IPS-NIHi11 (cell line): ENCODE results near the gene AJM1.

Experiments used
- DNase-seq: peaks from one replicate; pipeline ENCODE4 v3.0.0; 2012; ENCODE audit warnings: mixed read lengths, low spot score

Gene AJM1

DNA sequence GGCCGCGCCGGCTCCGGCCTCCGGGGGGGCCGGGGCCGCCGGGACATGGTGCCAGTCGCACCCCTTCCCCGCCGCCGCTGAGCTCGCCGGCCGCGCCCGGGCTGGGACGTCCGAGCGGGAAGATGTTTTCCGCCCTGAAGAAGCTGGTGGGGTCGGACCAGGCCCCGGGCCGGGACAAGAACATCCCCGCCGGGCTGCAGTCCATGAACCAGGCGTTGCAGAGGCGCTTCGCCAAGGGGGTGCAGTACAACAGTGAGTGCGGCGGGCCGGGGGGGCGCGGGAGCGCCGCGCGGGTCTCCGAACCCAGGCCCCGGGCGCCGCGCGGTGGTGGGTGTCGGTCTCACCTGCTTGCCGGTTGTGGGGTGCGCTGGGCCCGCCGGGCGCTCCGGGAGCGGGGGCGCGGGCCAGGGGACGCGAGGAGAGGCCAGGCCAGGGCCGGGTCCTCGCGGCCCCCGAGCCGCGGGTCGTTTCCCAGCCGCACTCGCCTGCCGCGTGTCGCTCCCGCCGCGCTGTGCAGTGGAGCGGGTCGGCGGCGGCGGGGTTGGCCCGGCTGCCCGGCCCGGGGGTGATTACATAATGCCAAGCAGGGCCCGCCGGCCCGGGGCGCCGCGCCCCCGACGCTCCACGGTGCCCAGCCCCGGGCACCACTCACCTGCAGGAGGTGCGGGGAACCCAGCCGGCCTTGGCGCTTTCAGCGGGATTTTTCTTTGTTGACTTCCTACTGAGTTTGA lies 34.0 kb upstream of the AJM1 start:
- DNase-seq = peak; percentile 62

DNA sequence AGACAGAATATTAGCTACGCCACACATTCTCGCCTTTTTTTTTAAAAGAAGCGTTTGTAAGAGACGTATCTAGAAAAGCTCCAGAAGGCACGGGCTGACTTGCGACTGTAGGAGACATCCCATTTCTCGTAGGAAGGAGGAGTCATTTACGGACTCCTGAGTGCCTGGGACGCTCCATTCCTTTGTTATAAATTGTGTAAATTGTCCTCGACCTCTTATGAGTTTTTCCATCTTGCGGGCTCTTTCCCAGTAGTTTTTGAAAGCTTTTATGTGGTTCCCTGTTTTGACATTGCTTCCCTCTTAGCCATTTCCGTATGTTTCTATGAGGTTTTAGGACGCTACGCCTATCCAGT lies 33.5 kb upstream of the AJM1 start:
- DNase-seq = no peak

DNA sequence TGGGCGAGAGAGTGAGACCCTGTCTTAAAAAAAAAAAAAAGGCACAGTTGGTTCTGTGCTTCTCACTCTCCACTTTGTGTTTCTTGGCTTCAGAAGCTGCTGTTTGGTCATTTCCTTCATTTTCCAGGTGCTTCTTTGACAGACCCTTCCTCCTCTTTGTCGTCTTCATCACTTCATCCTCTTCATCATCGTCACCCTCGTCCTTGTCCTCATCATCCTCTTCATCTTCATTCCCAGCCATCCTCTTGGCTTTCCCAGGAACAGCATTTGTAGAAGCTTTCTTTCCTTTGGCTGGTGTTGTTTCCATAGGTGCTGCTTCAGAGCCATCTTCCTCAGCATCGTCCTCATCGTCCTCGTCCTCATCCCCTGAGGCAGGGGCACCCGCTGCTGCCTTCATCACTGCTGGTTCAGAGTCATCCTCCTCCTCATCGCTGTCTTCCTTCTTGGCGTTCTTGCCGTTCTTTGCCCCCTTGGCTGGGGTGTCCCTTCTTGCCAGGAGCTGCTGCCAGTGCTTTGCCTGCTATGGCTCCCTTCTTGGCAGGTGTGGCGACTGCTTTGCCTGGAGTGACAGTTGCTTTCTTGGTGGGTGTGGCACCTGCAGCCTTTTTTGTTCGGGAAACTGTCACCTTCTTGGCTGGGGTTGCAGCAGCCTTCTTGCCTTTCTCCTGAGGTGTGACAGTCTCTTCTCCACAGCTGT lies 27.4 kb upstream of the AJM1 start:
- no peak for DNase-seq

DNA sequence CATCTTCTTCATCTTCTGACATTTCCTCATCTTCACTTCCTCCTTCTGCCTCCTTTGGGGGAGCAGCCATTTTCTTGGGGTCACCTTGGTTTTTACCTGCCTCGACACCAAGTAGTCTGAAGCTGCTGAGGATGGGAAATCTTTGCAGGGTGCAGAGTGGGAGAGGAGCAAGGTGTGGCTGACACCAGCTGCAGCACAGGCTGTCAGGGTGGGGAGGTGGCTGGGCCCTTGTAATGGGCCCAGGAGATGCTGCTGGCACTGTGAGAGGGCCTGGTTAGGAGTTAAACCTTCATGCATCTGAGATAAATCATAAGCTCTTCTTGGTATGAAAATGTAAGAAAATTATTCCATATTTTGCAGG lies 26.9 kb upstream of the AJM1 start:
- no peak for DNase-seq

DNA sequence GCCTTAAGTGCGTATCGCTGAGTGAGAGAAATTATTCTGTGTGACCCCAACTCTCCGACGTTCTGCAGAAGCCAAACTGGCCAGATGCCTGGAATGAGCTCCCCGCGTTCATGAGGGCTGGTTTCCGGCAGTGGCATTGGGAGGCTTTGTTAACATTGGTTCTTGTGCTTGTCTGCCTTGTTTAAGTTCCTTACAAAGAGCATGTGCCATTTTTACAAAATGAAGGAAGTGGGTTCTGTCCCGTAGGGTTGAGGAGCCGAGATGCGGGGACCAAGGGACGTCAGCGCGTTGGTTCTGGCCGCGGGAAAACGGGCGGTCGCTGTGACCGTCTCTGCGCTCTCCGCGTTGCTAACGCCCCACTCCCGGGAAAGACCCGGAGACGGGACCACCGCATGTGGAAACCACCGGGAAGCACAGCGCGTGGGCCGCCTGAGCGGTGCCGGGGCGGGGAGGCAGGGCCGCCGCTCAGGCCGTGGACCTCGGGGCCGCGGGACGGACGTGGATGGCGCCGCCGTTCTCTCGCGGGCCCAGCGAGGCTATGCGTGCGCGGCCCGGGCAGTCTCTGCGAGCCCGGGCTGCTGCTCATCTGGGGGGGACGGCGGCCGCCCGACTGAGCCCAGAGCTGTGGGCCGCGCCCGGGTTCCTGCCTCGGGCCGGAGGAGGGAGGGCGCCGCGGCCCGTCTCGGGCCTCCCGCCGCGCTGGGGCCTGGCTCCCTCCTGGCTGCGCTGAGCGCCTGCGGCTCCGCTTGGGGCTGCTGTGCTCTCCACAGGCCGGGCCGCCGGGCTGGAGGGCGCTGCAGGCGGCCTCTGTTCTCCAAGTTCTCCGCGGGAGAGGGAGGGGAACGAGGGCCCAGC lies 21.1 kb upstream of the AJM1 start:
- peak; percentile 87 for DNase-seq

DNA sequence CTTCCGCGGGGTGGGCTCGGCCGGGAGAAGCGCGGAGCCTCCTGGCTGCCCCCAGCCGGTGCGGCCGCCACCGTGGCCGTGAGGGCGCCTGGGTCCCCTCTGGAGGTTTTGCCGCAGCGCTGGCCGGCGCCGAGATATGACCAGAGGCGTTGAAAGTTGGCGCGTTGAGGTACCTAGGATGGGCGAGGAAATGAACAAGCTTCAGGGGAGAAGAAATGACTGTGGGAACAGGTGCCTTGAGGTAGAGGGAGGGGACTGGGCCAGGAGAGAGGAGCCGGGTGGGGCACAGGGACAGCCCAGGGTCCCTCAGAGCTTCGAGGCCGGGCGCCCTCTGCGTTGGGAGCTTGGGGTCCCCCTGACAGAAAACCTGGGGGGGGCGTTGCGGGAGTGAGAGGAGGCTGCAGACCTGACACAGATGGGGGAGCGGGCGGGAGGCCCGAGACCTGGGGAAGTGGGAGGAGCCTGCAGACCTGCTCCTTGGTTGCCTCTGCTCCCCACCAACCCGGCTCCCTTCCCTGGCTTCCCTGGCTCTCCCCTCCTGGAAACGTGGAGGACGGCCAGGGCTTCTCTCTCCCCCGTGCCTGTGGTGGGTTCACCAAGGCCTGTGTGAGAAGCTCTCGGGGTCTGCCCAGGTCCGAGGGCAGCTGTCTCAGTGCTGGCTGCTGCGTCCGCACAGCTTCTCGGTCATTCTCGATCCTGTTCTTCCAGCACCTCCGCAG lies 20.3 kb upstream of the AJM1 start:
- DNase-seq = peak; percentile 73

DNA sequence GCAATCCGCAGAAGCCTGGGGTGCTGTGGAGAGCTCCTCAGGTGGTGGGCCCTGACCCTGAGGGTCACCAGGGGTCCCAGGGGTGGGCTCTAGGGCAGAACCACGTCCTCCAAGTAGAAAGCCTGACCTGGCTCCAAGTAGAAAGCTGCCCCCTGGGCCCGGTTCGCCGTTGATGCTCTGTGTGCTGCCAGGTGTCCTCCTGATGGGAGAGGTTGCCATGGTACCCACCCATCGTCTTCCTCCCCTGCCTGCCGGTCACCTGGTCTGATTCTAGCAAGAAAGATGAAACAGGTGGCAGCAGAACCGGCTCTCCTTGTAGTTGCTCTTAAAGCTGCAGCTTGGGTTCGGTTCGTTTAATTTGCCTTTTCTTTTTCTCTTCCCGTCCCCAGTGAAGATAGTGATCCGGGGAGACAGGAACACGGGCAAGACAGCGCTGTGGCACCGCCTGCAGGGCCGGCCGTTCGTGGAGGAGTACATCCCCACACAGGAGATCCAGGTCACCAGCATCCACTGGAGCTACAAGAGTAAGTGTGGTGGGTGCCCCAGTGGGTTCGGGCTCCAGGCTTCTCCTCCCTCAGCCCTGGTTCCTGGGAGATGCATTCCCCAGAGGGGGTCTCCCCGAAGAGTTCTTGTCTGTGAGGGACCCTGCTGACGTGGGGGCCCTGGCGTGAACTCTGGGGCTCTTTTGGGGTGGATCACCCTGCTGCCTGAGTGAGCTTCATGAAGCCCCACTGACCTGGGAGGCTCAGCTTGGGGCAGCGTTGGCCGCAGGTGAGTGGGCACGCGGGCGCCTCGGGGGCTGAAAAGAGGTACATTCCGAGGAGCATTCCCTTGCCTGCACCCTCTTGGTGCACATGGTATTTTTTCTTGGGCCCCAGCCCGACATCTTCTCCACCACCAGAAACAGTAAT lies 18.9 kb upstream of the AJM1 start:
- no peak for DNase-seq

DNA sequence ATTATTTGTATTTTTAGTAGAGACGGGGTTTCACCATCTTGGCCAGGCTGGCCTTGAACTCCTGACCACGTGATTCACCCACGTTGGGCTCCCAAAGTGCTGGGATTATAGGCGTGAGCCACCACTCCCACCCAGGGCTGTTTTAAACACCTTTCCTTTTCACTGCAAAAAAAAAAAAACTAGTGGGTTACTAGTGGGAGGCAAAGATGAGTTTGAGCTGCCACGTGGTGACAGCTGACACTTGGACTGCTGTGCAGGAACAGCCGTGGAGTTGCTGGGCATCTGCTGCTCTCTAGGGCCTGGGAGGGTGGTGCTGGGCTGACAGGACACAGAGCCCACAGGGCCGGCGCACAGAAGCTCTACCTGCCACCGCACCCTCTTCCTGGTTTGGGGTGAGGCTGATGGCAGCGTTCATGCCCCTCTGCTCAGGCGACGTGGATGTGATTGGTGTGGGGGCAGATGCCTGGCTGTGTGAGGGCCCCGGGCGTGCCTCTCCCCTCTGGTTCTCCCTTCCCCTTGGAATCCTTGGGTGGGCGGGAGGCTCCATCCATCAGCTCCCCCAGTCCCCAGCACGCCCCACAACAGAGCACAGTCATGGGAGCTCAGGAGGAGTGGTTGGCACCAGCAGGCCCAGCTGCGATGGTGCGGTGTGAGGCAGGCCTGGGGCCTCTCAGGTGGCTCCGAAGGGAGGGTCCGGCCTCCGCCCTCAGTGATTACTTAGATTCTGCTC lies 17.6 kb upstream of the AJM1 start:
- DNase-seq = no peak

DNA sequence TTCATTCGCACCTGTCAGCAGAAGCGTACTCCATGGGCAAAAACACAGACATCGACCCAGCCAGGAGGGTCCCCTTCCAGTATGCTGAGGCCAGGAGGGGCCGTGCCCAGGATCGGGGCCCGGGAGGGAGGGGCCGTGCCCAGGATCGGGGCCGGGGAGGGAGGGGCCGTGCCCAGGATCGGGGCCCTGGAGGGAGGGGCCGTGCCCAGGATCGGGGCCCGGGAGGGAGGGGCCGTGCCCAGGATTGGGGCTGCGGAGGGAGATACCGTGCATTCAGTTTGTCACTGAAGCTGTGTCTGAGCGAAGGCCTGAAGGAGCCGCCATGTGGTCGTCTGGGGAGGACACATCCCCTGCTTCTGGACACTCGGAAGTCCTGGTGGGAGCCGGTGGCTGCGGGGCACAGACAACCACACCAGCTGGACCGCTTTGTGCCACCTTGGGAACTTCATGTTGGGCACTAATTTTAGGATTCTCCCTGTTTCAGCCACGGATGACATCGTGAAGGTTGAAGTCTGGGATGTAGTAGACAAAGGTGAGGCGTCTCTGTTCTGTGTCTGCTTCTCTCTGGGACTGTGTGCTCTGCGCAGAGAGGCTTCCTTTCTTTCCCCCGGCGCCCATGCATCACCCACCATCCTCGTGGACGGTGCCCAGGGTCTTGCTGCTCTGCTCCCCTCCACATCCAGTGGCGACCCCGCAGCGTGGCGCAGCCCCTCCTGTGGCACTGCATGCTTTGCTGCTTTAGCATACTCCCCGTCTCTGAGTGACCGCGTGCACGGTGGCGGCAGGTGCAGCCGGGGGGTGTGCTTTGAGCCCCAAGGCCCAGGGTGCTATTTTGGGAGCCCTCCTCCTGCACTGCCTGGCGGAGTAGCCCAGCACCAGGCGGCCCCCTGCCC lies 16.7 kb upstream of the AJM1 start:
- DNase-seq = no peak

DNA sequence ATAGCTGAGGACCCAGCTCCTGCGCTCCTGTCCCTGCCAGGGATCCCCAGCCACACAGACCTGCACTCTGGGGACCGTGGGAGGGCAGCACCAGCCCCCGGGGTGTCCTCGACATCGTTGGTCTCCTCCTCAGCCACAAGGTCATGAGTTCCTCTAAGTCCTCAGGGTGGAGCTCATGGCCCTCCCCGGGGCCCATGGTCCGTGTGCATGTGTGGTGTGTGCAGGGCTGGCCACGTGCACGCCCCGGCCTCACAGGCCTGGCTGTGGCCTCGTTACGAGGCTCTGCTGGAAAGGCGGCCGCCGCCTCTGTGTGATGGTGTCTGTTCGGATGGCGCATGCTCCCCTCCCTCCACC lies 16.1 kb upstream of the AJM1 start:
- DNase-seq = no peak

DNA sequence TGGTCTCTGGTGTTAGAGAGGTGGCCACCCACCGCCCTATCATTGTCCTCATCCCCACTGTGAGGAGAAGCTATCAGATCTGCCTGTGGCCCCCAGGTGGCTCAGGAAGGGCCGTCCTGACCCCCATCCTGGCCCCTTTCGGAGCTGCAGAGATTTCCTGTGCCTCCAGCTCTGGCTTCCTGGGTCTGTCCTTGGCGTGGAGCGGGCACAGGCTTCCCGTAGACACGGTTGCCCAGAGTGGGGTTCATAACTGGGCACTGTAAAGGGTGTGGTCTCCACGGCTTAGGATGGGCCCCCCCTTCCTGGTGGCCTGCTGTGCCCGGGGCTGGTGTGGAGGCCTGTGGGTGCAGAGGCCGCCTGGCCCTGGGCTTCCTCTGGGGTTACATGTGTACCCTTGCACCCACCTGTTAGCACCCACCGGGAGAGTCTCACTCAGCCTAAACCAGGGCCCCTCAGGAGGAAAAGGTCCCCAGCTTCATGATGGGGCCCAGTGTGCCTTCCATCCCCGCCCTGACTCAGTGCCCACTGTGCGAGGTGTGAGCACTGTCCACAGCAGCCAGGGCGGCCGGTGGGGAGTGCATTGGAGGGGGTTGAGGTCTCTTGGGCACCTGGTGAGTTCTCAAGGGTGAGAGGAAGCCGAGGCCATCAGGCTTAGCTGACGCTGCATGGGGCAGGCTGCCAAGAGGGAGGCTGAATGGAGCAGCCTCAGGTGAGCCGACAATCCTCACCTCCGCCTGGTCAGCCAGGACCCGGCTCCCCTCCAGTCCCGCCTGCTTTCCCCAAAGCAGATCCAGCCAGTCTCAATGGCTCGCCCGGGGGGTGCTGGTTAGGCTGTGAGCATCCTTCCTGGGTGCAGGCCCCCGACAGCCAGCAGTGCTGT lies 15.3 kb upstream of the AJM1 start:
- DNase-seq = no peak

DNA sequence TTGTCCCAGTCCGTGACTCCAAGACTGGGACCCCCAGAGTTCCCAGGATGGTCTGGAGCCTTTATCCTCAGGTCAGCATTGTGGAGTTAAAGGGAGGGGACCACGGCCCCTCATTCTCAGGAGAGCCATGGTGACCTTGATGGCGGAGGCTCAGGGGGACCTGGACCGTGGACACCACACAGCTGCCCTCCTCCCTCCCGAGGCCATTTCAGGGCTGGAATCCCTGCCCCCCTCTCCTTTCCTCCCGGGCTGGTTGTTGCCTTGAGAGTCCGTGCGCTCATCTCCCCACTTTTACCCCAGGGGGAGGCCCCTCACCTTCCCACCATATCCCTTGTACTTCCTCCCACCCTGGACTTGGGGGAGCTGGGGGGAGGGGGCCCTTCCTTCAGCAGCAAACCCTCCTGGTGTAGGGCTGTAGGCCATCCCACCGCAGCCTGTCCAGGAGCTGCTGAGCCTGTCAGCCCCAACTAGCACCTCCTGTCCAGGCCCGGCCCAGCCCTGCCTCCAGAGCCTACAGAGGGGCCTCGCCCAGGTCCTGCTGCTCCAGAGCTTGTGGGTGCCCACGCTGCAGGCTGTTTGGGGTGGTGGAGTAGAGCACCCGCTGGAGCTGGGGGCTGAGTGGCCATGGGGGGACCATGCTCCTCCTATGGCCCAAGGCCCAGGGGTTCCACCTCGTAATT lies 14.3 kb upstream of the AJM1 start:
- DNase-seq = no peak

DNA sequence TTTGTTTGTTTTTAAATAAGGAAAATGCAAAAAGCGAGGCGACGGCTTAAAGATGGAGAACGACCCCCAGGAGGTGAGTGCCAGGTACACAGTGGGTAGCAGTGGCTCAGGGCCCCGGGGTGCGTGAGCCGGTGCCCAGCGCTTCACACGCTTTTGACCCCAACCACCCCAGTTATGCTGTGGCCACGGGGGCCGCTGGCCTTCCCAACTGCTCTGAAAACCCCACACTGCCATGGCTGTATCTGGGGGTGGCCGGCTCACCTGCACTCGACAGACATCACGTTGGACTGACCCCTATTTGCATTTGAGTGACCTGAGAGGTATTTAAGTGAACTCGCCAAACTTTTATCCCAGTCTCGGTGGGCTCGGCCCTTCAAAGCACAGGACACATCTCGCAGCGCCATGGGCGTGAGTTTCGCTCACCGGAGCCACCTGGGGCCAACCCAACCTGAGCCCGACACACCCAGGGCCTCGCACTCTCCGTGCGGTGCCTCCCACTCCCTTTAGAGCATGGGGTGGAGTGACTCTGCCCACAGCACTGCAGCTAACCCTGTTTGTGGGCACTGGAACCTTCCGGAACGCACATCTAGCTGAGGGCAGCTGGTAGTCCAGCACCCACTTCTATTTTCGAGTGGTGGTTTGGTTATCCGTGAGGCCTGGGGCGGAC lies 13.7 kb upstream of the AJM1 start:
- DNase-seq = no peak

DNA sequence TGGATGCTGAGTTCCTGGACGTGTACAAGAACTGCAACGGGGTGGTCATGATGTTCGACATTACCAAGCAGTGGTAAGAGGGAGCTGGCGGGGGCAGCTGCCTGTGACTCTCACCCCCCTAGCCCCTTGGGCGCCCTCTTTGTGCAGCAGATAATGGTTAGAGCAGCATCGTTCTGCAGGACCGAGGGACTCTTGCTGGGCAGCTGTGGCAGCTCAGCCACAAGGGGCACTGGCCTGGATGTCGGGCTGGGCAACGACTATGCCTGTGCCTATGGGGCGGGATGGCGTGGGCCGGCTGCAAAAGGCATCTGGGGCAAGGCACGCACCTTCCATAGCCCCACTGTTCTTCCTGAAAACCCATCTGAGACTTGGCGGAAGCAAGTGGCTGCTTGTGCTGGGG lies 12.9 kb upstream of the AJM1 start:
- DNase-seq = peak; percentile 26

DNA sequence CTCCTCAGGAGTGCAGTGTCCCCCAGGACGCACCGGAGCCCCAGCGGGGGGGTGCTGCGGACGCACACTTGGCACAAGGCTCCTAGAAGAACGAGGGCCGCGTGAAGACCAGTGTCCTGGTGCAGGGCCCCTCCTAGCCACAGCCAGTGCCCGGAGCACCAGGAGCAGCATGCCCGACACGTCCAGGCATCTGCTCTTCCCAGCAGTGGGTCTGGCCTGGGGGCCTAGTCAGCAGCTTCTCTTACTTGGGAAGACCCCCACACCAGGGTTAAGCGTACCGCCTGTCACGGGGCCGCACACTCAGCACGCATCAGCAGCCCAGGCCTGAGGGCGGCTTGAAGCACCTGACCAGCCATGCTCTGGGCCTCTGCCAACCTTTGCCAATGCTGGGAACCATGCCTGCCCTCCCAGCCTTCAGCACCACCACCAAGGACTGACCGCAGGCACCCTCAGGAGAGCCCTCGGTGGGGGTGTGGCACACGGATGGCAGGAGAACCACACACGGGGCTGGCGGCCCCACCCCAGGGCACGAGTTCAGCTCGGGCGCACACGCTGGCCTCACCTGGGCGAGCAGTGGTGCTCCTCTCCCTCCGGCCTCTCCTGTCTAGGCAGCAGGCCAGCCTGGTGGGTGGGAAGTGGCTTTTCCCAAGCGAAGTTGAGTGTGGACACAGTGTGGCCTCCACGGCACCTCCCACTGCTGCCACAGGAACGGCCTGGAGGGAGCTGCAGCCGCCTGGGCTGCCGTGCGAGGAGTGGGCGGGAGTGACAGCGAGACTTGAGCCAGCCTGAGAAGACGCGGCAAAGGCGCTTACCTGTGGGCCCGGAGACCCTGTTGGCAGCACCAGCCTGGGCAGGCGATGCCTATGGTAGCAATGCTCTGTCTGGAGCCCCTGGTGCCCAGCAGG lies 12.0 kb upstream of the AJM1 start:
- DNase-seq = peak; percentile 17

DNA sequence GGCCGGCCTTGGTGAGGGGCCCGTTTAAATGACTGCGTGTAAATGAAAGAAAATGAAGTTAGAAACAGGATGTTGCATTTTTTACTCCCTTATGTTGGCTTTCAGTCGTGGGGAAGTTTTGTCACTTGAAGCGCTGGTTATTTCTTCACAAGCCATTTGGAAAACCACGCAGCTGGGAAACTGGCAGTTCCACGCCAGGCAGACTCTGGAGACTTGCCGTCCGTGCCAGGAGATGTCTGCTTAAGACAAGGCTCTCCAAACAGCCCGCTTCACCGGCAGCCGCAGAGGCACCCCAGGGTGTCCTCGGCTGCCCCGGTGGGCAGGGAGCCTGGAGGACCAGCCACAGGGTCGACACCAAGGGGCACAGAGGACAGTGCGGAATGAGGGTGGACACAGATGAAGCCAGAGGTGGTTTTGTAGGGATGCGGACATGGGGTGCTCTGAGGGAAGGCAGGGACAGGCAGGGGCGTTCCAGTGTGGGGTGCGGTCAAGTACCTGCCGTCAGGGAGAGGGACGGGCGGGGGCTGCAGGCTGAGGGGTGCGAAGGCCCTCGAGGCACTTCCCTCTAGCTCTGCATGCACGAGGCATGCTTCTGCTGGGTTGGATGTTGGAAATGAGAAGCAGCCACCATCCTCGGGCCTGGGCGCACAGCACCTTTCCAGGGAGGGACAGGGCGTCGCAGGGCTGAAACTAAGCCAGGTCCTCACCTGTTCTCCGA lies 11.1 kb upstream of the AJM1 start:
- no peak for DNase-seq
